NCI-H2227 (cell line): Measurements from ENCODE around the gene DMGDH.

Experiments
- DNase-seq: peaks from one replicate; lab custom pipeline; 2025; ENCODE audit not compliant: unreplicated experiment; lab: John Stamatoyannopoulos, UW

DMGDH gene

GRCh38 chr5:79070350-79070667 lies 835 bp upstream of the DMGDH start:
- DNase-seq, result no peak

GRCh38 chr5:79062436-79062835 lies 7.0 kb downstream of the DMGDH start:
- no peak for DNase-seq

GRCh38 chr5:79059674-79060073 lies 9.8 kb downstream of the DMGDH start:
- DNase-seq, result no peak

GRCh38 chr5:79056847-79057246 lies 12.6 kb downstream of the DMGDH start:
- no peak for DNase-seq

- no peak for DNase-seq
Observed at GRCh38 chr5:79055017-79055416, 14.5 kb downstream of the DMGDH start.

GRCh38 chr5:79053321-79053720 lies 16.2 kb downstream of the DMGDH start:
- no peak for DNase-seq

- DNase-seq, result no peak
Observed at GRCh38 chr5:79050498-79050897, 19.0 kb downstream of the DMGDH start.

GRCh38 chr5:79048437-79048836 lies 21.0 kb downstream of the DMGDH start:
- DNase-seq, result no peak

GRCh38 chr5:79047199-79047598 lies 22.3 kb downstream of the DMGDH start:
- DNase-seq, result no peak

GRCh38 chr5:79042188-79042587 lies 27.3 kb downstream of the DMGDH start:
- DNase-seq, result no peak

- no peak for DNase-seq
Observed at GRCh38 chr5:79036769-79037168, 32.7 kb downstream of the DMGDH start.

- no peak for DNase-seq
Observed at GRCh38 chr5:79035237-79035636, 34.2 kb downstream of the DMGDH start.

- no peak for DNase-seq
Observed at GRCh38 chr5:79032782-79033181, 36.7 kb downstream of the DMGDH start.

- no peak for DNase-seq
Observed at GRCh38 chr5:79032031-79032695, 37.3 kb downstream of the DMGDH start.

- DNase-seq, result no peak
Observed at GRCh38 chr5:79031485-79031867, 38.0 kb downstream of the DMGDH start.

GRCh38 chr5:79030663-79031484 lies 38.6 kb downstream of the DMGDH start:
- DNase-seq, result peak; percentile 1

GRCh38 chr5:79025054-79025472 lies 44.4 kb downstream of the DMGDH start:
- peak; percentile 70 for DNase-seq

- no peak for DNase-seq
Observed at GRCh38 chr5:79023947-79024346, 45.5 kb downstream of the DMGDH start.

- DNase-seq, result peak; percentile 14
Observed at GRCh38 chr5:79023348-79023747, 46.1 kb downstream of the DMGDH start.

GRCh38 chr5:79022771-79023170 lies 46.7 kb downstream of the DMGDH start:
- no peak for DNase-seq

- DNase-seq, result no peak
Observed at GRCh38 chr5:79021753-79022152, 47.7 kb downstream of the DMGDH start.

- DNase-seq, result peak; percentile 66
Observed at GRCh38 chr5:79020861-79021561, 48.5 kb downstream of the DMGDH start.
